PC-3 (cell line): ENCODE data around the gene FAM131C.

Experiments
- EZH2 ChIP-seq: fragments of 300-600 bp; sonication (generic); IDR thresholded peaks from one replicate; pipeline ENCODE4 v1.6.1; 2017; ENCODE audit warnings: antibody characterized with exemption, mild to moderate bottlenecking, low read length; ENCODE audit not compliant: unreplicated experiment
- EZH2phosphoT487 ChIP-seq: fragments of 300-600 bp; sonication (generic); IDR thresholded peaks from 2 replicates; pipeline ENCODE4 v1.6.1; 2018; ENCODE audit warnings: mild to moderate bottlenecking, antibody characterized with exemption, low read length, borderline replicate concordance
- TF ChIP-seq, protein P1 (sequence below): fragments of 300-600 bp; sonication (generic); conservative IDR thresholded peaks from 2 replicates; pipeline ENCODE4 v1.5.1; 2017; ENCODE audit warnings: antibody characterized with exemption, low read depth, mild to moderate bottlenecking, low read length

DNA sequence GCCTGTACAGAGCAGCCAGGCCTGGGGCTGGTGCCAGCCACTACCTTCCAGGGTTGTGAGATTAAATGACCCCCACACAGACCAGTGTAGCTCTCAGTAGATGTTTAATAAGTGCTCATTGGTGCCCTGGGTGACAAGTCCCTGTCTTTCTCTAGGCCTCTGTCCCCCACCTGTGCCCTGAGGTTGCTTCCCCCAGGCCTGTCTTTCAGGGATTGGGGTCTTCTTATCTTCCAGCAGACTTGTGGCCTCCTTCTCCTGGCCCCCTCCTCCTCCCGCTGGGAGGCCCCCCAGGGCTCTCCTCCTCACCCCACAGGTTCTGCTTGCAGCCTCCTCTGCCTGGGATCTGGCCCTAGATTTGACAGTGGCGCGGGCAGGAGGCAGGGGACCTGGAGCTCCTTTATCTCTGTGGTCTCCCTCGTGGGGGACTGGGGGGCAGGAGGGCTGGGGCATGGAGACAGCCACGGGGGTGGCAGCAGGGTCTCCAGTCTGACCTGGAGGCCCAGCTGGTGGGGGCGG, 42.1 kb upstream of the FAM131C start:
- TF ChIP-seq, protein P1, sequence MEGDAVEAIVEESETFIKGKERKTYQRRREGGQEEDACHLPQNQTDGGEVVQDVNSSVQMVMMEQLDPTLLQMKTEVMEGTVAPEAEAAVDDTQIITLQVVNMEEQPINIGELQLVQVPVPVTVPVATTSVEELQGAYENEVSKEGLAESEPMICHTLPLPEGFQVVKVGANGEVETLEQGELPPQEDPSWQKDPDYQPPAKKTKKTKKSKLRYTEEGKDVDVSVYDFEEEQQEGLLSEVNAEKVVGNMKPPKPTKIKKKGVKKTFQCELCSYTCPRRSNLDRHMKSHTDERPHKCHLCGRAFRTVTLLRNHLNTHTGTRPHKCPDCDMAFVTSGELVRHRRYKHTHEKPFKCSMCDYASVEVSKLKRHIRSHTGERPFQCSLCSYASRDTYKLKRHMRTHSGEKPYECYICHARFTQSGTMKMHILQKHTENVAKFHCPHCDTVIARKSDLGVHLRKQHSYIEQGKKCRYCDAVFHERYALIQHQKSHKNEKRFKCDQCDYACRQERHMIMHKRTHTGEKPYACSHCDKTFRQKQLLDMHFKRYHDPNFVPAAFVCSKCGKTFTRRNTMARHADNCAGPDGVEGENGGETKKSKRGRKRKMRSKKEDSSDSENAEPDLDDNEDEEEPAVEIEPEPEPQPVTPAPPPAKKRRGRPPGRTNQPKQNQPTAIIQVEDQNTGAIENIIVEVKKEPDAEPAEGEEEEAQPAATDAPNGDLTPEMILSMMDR: no peak
- TF ChIP-seq EZH2 (no peak), EZH2phosphoT487 (no peak)
